HG03520 (cell line): ENCODE results near the gene HS3ST3B1.

Experiments
- ATAC-seq: cut with Tn5 transposase; IDR thresholded peaks from one replicate; pipeline ENCODE4 v1.9.1; 2021; ENCODE audit warnings: mild to moderate bottlenecking, moderate library complexity; ENCODE audit not compliant: unreplicated experiment

Gene HS3ST3B1

GRCh38 chr17:14300575-14301278, at the start of gene HS3ST3B1:
Gene HS3ST3B1, plus strand, starts transcription at chr17:14301081. Its CDS starts 438 bp downstream, at chr17:14301519.
- ATAC-seq: peak; percentile 86

- no peak for ATAC-seq
Measured at GRCh38 chr17:14261406-14261805, 39.5 kb upstream of the HS3ST3B1 start.

GRCh38 chr17:14268264-14268663, 32.6 kb upstream of the HS3ST3B1 start:
- ATAC-seq: no peak

GRCh38 chr17:14269473-14269872, 31.4 kb upstream of the HS3ST3B1 start:
- no peak for ATAC-seq

GRCh38 chr17:14270508-14270907, 30.4 kb upstream of the HS3ST3B1 start:
- ATAC-seq: no peak

- no peak for ATAC-seq
Measured at GRCh38 chr17:14276535-14277250, 24.2 kb upstream of the HS3ST3B1 start.

- ATAC-seq: no peak
Measured at GRCh38 chr17:14281530-14281929, 19.4 kb upstream of the HS3ST3B1 start.

- ATAC-seq: no peak
Measured at GRCh38 chr17:14282726-14283125, 18.2 kb upstream of the HS3ST3B1 start.

- no peak for ATAC-seq
Measured at GRCh38 chr17:14289162-14289561, 11.7 kb upstream of the HS3ST3B1 start.

- ATAC-seq: no peak
Measured at GRCh38 chr17:14294876-14295275, 6.0 kb upstream of the HS3ST3B1 start.

GRCh38 chr17:14295676-14296075, 5.2 kb upstream of the HS3ST3B1 start:
- no peak for ATAC-seq

GRCh38 chr17:14296166-14296910, 4.5 kb upstream of the HS3ST3B1 start:
- no peak for ATAC-seq

GRCh38 chr17:14297161-14297851, 3.6 kb upstream of the HS3ST3B1 start:
- no peak for ATAC-seq

GRCh38 chr17:14298221-14298946, 2.5 kb upstream of the HS3ST3B1 start:
- no peak for ATAC-seq

GRCh38 chr17:14298947-14299279, 2.0 kb upstream of the HS3ST3B1 start:
- no peak for ATAC-seq

- ATAC-seq: no peak
Measured at GRCh38 chr17:14299280-14300141, 1.4 kb upstream of the HS3ST3B1 start.

- peak; percentile 2 for ATAC-seq
Measured at GRCh38 chr17:14301279-14302090, 604 bp downstream of the HS3ST3B1 start.

- ATAC-seq: no peak
Measured at GRCh38 chr17:14302091-14302430, 1.2 kb downstream of the HS3ST3B1 start.
